Vagina (tissue), 2 donors: ENCODE measurements around the gene ALX3.

Source experiments
- CTCF ChIP-seq, 3 experiments: fragments of 450-650 bp in 2 of 3; fragments of 200-600 bp in 1 of 3; sonication (generic) in 1 of 3; IDR thresholded peaks; one replicate each; pipeline ENCODE4 v1.5.1; 2017 to 2019; ENCODE audit warnings: antibody characterized with exemption in 3 of 3, mild to moderate bottlenecking in 2 of 3, moderate library complexity in 2 of 3
- POLR2A ChIP-seq, 2 donors: fragments of 450-650 bp; IDR thresholded peaks; one replicate each; pipeline ENCODE4 v1.6.1; 2017; ENCODE audit warnings: antibody characterized with exemption in 2 of 2, mild to moderate bottlenecking in 2 of 2, moderate library complexity in 2 of 2

- TF ChIP-seq CTCF (IDR thresholded peaks at IDR 0.05) (no peak), POLR2A (IDR thresholded peaks at IDR 0.05) (no peak)
Observed at GRCh38 chr1:110034040-110034450, 36.4 kb downstream of the ALX3 start.
